Measurements from ENCODE around the gene OVCH2.

Gene OVCH2

GRCh38 chr11:7688238-7688826, 17.9 kb downstream of the OVCH2 start:
- H3K27ac ChIP-seq, result no peak overlapping the region
- H3K27me3 ChIP-seq, result no peaks in the 10 kb centered on the region
- H3K4me3 ChIP-seq, result no peak overlapping the region
- H3K36me3 ChIP-seq, result no peaks in the 10 kb centered on the region
- H3K4me1 ChIP-seq, result no peaks in the 10 kb centered on the region
- DNase-seq, result no peak
- no peaks in the 10 kb centered on the region for H3K9me3 ChIP-seq
- intact Hi-C loops (cut with DNase I; ENCODE audit: low total_unique reads), result loop anchor here (10.0 kb wide), 1 partner anchor 594 kb away; no protein-coding TSS in a partner anchor
- TF ChIP-seq CTCF (IDR thresholded peaks at IDR 0.05), result peak; percentile 68 to 82

DNA sequence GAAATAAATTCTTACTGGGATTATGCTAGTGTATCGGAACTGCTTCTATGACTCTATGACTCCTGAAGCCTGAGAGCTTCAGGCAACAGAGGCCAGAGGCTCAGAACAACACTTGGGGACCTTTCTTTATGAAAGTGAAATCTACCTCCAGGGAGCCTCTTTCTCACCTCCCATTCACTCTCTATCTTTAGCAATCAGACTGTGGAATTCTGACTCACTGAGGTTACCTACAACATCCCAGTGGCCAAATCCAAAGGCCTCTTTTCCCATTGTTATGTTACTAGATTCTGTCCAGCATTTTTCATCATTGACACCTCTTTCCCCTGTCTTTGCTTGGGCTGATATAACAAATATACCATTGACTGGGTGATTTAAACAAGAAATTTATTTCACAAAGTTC, 18.9 kb downstream of the OVCH2 start:
- Histone ChIP-seq H3K9me3 (no peaks in the 10 kb centered on the region), H3K27me3 (no peaks in the 10 kb centered on the region), H3K4me3 (no peak overlapping the region), H3K4me1 (no peaks in the 10 kb centered on the region), H3K36me3 (no peaks in the 10 kb centered on the region), H3K27ac (no peak overlapping the region)
- no peak for TF ChIP-seq CTCF (IDR thresholded peaks at IDR 0.05)
- intact Hi-C loops (cut with DNase I; ENCODE audit: low total_unique reads), result loop anchor here (10.0 kb wide), 1 partner anchor 593 kb away; no protein-coding TSS in a partner anchor
- no peak for DNase-seq

GRCh38 chr11:7686761-7687160, 19.5 kb downstream of the OVCH2 start:
- Histone ChIP-seq H3K9me3 (no peaks in the 10 kb centered on the region), H3K27ac (no peak overlapping the region), H3K4me1 (no peaks in the 10 kb centered on the region), H3K4me3 (no peak overlapping the region), H3K36me3 (no peaks in the 10 kb centered on the region), H3K27me3 (no peaks in the 10 kb centered on the region)
- intact Hi-C loops (cut with DNase I; ENCODE audit: low total_unique reads), result loop anchor here (10.0 kb wide), 1 partner anchor 592 kb away; no protein-coding TSS in a partner anchor
- no peak for TF ChIP-seq CTCF (IDR thresholded peaks at IDR 0.05)
- DNase-seq, result no peak

DNA sequence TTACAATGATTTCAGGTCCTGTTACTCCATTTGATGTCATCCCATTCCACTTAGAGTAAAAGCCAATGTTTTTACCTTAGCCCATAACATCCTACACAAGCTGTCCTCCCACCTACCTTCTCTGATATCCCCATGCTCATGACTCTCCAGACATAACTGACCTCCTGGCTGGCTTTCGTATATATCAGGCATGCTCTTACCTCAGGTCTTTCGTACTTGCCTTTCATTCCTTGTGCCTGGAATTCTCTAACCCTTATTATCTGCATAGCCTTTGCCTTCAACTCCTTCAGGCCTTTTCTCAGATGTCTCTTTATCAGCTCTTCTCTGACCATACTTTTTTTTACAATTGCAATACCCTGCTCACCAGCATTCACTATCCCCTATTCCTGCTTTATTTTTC, 22.7 kb downstream of the OVCH2 start:
- no peak overlapping the region for H3K4me3 ChIP-seq
- intact Hi-C loops (cut with DNase I; ENCODE audit: low total_unique reads), result loop anchor here (10.0 kb wide), 1 partner anchor 589 kb away; no protein-coding TSS in a partner anchor
- H3K4me1 ChIP-seq, result no peaks in the 10 kb centered on the region
- TF ChIP-seq CTCF (IDR thresholded peaks at IDR 0.05), result no peak
- H3K27me3 ChIP-seq, result no peaks in the 10 kb centered on the region
- H3K36me3 ChIP-seq, result no peaks in the 10 kb centered on the region
- H3K9me3 ChIP-seq, result no peaks in the 10 kb centered on the region
- DNase-seq, result no peak
- no peak overlapping the region for H3K27ac ChIP-seq

GRCh38 chr11:7677796-7678201, 28.5 kb downstream of the OVCH2 start:
- H3K4me3 ChIP-seq, result no peak overlapping the region
- DNase-seq, result no peak
- TF ChIP-seq CTCF (IDR thresholded peaks at IDR 0.05), result no peak
- peaks cover 0 to 17% (median 10%) of the 10 kb centered on the region in 4 donors for H3K4me1 ChIP-seq
- H3K27ac ChIP-seq, result no peak overlapping the region
- no peaks in the 10 kb centered on the region for H3K36me3 ChIP-seq
- no peaks in the 10 kb centered on the region for H3K27me3 ChIP-seq
- intact Hi-C loops (cut with DNase I; ENCODE audit: low total_unique reads), result no loop called here
- no peaks in the 10 kb centered on the region for H3K9me3 ChIP-seq

All from tibial artery (tissue), 4 donors.